Adrenal gland (tissue), 5 donors: ENCODE measurements around the gene ADAMTSL5.

ENCODE experiments used
- POLR2A ChIP-seq, 2 donors: fragments of 450-650 bp; IDR thresholded peaks; one replicate each; pipeline ENCODE4 v1.6.1; 2017; ENCODE audit warnings: antibody characterized with exemption in 2 of 2, mild to moderate bottlenecking in 2 of 2, moderate library complexity in 1 of 2
- TF ChIP-seq, protein P1 (sequence below), 6 experiments: fragments of 450-650 bp in 4 of 6; fragments of 200-600 bp in 2 of 6; sonication (generic) in 1 of 6; IDR thresholded peaks; 1 replicate in 5 of 6; 2 replicates in 1 of 6; pipeline versions ENCODE4 v1.5.1 to v1.8.0; 2016 to 2021; ENCODE audit warnings: antibody characterized with exemption in 6 of 6, mild to moderate bottlenecking in 2 of 6, moderate library complexity in 1 of 6
- donor health status: DM: no; HTN: no; CAD: no.

GRCh38 chr19:1510807-1511206 lies 2.0 kb downstream of the ADAMTSL5 start:
- TF ChIP-seq, protein P1, sequence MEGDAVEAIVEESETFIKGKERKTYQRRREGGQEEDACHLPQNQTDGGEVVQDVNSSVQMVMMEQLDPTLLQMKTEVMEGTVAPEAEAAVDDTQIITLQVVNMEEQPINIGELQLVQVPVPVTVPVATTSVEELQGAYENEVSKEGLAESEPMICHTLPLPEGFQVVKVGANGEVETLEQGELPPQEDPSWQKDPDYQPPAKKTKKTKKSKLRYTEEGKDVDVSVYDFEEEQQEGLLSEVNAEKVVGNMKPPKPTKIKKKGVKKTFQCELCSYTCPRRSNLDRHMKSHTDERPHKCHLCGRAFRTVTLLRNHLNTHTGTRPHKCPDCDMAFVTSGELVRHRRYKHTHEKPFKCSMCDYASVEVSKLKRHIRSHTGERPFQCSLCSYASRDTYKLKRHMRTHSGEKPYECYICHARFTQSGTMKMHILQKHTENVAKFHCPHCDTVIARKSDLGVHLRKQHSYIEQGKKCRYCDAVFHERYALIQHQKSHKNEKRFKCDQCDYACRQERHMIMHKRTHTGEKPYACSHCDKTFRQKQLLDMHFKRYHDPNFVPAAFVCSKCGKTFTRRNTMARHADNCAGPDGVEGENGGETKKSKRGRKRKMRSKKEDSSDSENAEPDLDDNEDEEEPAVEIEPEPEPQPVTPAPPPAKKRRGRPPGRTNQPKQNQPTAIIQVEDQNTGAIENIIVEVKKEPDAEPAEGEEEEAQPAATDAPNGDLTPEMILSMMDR (IDR thresholded peaks at IDR 0.05) = no peak
- no peak for TF ChIP-seq POLR2A (IDR thresholded peaks at IDR 0.05)
